ENCODE results near the gene CDX1. TPM values are rescaled to one million over a fixed set of nuclear protein-coding genes. Genes with fewer than 3 reads are reported as not detected.

Gene CDX1
- total RNA-seq, 1 donor from 2014 or later, result not detected

DNA sequence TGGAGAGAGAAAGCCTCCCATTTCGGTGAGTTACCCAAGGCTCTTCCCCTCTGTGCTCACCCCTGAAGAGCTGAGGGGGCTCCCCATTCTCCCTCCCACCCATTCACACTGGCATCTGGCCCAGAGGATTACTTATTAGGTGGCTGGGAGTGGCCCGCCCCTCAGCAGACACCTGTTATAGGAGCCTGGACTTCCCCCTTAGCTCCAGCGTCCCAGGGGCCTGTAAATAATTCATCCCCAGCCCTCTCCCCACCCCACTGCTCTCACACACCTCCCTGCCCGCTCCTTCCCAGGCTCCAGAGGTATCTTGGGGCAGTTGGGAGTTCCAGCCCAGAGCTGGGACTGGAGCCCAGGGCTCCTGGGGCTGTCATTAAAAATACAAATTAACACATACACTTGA, 11.7 kb downstream of the CDX1 start:
- intact Hi-C loops (cut with micrococcal nuclease), result no loop called here
- Mint-ChIP-seq H3K9me3 (no peaks in the 10 kb centered on the region), H3K4me1 (ENCODE audit: low read depth) (no peaks in the 10 kb centered on the region), H3K27ac (no peak overlapping the region), H3K36me3 (ENCODE audit: low read depth) (no peaks in the 10 kb centered on the region), H3K4me3 (no peak overlapping the region), H3K27me3 (ENCODE audit: insufficient read depth) (peaks cover 4% of the 10 kb centered on the region)
- no peak for DNase-seq (ENCODE audit: low spot score)

DNA sequence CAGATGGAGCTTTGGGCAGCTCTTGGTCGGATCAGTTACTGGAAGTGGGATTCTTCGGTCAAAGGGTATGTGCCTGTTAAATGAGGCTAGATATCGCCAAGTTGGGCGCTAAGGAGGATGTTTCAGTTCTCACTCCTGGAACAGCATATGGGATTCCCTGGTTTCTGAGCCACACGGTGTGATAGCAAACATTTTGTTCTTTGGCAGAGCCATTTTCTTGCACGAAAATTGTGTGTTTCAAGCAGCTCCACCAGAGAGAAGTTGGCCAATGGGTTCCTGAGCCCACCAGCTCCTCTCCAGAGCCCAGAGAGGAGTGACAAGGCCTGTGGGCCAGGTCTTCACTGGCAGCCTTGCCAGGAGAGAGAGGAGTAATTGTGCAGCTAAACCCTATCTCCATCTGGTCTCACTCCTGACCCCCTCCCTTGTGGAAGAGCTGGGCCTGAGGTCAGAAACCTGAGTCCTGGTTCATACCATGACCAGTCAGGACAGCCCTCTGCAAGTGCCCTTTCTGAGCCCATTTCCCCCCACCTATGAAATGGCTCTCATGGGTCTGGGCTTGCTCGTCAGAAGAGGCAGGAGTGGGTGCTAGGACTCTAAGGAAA, 12.5 kb downstream of the CDX1 start:
- Mint-ChIP-seq H3K27me3 (ENCODE audit: insufficient read depth) (peaks cover 2% of the 10 kb centered on the region), H3K4me1 (ENCODE audit: low read depth) (no peaks in the 10 kb centered on the region), H3K9me3 (no peaks in the 10 kb centered on the region), H3K4me3 (no peak overlapping the region), H3K36me3 (ENCODE audit: low read depth) (no peaks in the 10 kb centered on the region), H3K27ac (no peak overlapping the region)
- intact Hi-C loops (cut with micrococcal nuclease), result no loop called here
- DNase-seq (ENCODE audit: low spot score), result no peak

DNA sequence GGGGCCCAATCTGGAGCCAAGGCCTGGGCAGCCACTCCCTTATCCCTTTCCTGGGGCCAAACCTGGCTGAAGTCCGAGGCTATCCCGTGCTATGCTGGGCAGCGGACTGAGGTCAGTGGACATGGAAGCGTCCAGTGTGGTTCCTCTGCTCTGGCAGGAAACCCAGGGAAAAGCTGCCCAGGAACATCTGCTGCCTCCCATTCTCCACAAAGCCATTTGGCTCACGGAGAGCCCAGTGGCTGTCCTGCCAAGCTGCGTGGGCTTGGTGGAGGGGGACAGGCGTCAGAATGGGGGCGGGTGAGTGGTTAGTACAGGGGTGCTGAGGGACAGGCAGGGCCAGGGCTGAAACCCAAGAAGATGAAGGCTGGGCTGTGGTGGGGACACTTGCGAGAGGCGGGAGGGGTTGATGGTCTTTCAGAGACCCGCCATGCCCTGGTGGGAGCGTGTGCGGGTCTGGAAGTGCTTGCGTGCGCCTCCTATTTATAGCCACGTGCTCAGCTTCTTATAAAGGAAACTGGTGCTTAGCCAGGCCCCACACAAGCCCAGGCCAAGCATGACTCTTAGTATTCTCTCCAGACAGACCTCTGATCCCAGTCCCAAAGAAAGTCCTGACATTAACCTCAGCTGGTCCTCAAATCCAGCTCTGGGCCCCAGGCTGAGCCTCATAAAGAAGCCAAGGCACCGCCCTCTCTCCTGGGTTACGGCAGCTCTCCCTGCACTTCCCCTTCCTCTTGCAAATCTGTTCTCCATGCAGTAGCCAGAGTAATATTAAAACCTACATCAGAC, 13.9 kb downstream of the CDX1 start:
- Mint-ChIP-seq H3K4me3 (no peak overlapping the region), H3K27me3 (ENCODE audit: insufficient read depth) (peaks cover 2% of the 10 kb centered on the region), H3K27ac (no peak overlapping the region), H3K36me3 (ENCODE audit: low read depth) (no peaks in the 10 kb centered on the region), H3K4me1 (ENCODE audit: low read depth) (no peaks in the 10 kb centered on the region), H3K9me3 (no peaks in the 10 kb centered on the region)
- DNase-seq (ENCODE audit: low spot score), result no peak
- intact Hi-C loops (cut with micrococcal nuclease), result no loop called here

DNA sequence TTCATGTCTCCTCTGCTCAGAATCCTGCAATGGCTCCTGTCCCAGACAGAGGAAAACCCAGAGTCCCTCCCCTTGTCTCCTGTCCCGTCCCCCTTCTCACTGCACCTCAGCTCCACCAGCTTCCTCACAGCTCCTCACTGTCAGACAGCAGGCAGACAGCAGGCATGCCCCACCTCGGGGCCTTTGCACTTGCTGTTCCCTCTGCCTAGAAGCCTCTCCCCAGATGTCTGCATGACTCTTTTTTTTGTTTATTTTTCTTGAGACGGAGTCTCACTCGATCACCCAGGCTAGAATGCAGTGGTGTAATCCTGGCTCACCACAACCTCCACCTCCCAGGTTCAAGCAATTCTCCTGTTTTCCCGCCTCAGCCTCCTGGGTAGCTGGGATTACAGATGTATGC, 14.4 kb downstream of the CDX1 start:
- Mint-ChIP-seq H3K4me1 (ENCODE audit: low read depth) (no peaks in the 10 kb centered on the region), H3K4me3 (no peak overlapping the region), H3K27me3 (ENCODE audit: insufficient read depth) (peaks cover 2% of the 10 kb centered on the region), H3K27ac (no peak overlapping the region), H3K9me3 (no peaks in the 10 kb centered on the region), H3K36me3 (ENCODE audit: low read depth) (no peaks in the 10 kb centered on the region)
- intact Hi-C loops (cut with micrococcal nuclease), result no loop called here
- DNase-seq (ENCODE audit: low spot score), result no peak

DNA sequence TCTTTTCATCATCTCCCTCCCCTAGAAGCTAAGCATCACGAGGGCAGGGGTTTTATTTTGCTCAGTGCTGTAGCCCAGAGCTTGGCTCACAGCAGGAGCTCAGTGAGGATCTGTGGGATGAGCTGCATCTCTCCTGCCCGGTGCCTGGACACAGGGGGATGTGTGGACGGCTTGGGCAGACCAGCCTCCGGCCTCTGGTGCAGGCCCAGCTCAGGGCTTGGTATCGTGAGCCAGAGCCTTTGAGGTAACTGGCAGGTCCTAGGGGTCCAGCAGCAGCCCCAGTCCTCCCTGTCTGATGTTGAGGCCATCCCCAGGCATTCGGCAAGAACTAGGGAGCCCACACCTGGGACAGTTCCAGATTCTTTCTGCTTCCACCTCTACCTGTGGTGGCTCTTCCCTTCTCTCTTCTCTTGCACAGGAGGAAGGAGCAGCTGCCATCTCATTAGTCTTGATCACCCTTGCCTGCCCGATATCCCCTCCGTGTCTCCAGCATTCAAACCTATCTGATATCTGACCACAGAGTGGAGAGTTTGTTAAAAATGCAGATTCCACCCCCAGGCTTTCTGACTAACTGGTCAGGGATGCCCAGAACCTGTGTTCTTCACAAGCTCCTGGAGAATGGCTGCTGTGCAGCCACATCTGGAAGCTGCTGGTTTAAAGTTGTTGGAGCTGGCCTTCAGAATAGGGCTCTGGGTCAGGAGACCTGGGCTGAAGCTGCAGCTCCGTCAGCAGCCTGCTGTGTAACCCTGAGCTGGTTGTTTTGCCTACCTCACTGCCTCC, 15.4 kb downstream of the CDX1 start:
- peaks cover 4% of the 10 kb centered on the region for H3K27me3 Mint-ChIP-seq (ENCODE audit: insufficient read depth)
- intact Hi-C loops (cut with micrococcal nuclease), result no loop called here
- no peak for DNase-seq (ENCODE audit: low spot score)
- H3K4me1 Mint-ChIP-seq (ENCODE audit: low read depth), result no peaks in the 10 kb centered on the region
- H3K4me3 Mint-ChIP-seq, result no peak overlapping the region
- no peak overlapping the region for H3K27ac Mint-ChIP-seq
- no peaks in the 10 kb centered on the region for H3K36me3 Mint-ChIP-seq (ENCODE audit: low read depth)
- H3K9me3 Mint-ChIP-seq, result no peaks in the 10 kb centered on the region

DNA sequence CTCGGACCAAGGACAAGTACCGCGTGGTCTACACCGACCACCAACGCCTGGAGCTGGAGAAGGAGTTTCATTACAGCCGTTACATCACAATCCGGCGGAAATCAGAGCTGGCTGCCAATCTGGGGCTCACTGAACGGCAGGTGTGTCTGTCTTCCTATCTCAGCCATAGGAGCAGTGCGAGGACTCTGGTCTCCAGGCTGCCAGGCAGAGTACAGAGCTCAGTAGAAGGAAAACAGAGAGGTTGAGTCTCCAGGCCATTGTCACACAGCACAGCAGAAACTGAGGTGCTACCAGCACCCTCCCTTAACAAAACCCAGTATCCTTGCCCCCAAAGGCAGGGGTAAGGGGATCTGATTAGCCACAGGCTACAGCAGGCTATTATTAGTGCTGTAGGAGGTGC, 16.2 kb downstream of the CDX1 start:
- Mint-ChIP-seq H3K27me3 (ENCODE audit: insufficient read depth) (peaks cover 10% of the 10 kb centered on the region), H3K27ac (no peak overlapping the region), H3K9me3 (no peaks in the 10 kb centered on the region), H3K4me1 (ENCODE audit: low read depth) (no peaks in the 10 kb centered on the region), H3K4me3 (no peak overlapping the region), H3K36me3 (ENCODE audit: low read depth) (no peaks in the 10 kb centered on the region)
- DNase-seq (ENCODE audit: low spot score), result no peak
- intact Hi-C loops (cut with micrococcal nuclease), result no loop called here

DNA sequence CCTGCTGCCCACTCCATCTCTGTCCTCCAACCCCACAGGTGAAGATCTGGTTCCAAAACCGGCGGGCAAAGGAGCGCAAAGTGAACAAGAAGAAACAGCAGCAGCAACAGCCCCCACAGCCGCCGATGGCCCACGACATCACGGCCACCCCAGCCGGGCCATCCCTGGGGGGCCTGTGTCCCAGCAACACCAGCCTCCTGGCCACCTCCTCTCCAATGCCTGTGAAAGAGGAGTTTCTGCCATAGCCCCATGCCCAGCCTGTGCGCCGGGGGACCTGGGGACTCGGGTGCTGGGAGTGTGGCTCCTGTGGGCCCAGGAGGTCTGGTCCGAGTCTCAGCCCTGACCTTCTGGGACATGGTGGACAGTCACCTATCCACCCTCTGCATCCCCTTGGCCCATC, 16.9 kb downstream of the CDX1 start:
- Mint-ChIP-seq H3K27ac (no peak overlapping the region), H3K4me3 (no peak overlapping the region), H3K4me1 (ENCODE audit: low read depth) (no peaks in the 10 kb centered on the region), H3K9me3 (no peaks in the 10 kb centered on the region), H3K27me3 (ENCODE audit: insufficient read depth) (peaks cover 11% of the 10 kb centered on the region), H3K36me3 (ENCODE audit: low read depth) (no peaks in the 10 kb centered on the region)
- intact Hi-C loops (cut with micrococcal nuclease), result no loop called here
- DNase-seq (ENCODE audit: low spot score), result no peak

DNA sequence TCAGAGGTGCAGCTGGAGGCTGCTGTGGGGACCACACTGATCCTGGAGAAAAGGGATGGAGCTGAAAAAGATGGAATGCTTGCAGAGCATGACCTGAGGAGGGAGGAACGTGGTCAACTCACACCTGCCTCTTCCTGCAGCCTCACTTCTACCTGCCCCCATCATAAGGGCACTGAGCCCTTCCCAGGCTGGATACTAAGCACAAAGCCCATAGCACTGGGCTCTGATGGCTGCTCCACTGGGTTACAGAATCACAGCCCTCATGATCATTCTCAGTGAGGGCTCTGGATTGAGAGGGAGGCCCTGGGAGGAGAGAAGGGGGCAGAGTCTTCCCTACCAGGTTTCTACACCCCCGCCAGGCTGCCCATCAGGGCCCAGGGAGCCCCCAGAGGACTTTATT, 17.4 kb downstream of the CDX1 start:
- intact Hi-C loops (cut with micrococcal nuclease), result no loop called here
- no peaks in the 10 kb centered on the region for H3K36me3 Mint-ChIP-seq (ENCODE audit: low read depth)
- H3K4me1 Mint-ChIP-seq (ENCODE audit: low read depth), result no peaks in the 10 kb centered on the region
- H3K9me3 Mint-ChIP-seq, result no peaks in the 10 kb centered on the region
- DNase-seq (ENCODE audit: low spot score), result no peak
- no peak overlapping the region for H3K4me3 Mint-ChIP-seq
- H3K27me3 Mint-ChIP-seq (ENCODE audit: insufficient read depth), result peaks cover 16% of the 10 kb centered on the region
- no peak overlapping the region for H3K27ac Mint-ChIP-seq

DNA sequence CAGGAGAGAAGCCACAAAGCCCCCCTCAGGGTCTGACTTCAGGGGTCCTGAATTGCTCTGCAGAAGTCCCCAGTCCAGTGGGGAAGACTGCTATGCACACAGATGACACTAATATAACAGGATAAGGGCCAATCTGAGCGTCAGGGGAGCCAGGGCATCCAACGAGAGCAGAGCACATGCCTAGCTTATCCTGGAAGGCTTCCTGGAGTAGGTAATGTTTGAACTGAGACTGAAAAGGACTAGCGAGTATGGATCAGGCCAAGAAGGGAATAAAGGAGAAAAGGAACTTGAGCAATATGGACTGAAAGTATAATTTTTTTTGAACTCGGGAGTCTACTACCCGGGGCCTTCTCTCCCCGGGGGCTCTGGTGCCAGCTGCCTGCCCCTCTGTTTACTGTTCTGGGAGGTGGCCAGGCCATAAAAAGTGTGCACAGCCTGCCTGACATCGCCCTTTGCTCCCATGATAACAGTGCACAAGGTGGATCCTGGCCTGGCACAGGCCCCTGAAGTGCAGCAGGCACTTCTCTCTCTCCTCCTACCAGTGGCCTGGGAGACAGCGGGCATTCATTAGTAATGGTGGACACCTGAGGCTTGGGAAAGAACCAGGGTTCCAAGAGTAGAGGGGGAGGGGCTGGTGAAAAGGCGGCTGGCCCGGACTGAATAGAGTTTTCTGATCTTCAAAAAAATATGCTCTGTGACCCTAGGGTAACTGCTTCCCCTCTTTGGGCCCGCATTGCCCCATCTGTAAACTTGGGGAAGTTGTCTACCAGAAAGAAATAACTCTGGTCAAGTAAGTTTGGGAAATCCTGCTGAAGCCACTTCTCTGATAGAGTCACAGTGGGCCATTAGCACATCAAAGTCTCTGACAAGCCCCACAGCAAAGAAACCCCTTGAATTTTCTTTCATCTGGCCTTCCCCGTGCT, 18.7 kb downstream of the CDX1 start:
- no peak for DNase-seq (ENCODE audit: low spot score)
- Mint-ChIP-seq H3K36me3 (ENCODE audit: low read depth) (no peaks in the 10 kb centered on the region), H3K9me3 (no peaks in the 10 kb centered on the region), H3K4me3 (no peak overlapping the region), H3K27me3 (ENCODE audit: insufficient read depth) (peaks cover 25% of the 10 kb centered on the region), H3K27ac (no peak overlapping the region), H3K4me1 (ENCODE audit: low read depth) (no peaks in the 10 kb centered on the region)
- intact Hi-C loops (cut with micrococcal nuclease), result no loop called here

DNA sequence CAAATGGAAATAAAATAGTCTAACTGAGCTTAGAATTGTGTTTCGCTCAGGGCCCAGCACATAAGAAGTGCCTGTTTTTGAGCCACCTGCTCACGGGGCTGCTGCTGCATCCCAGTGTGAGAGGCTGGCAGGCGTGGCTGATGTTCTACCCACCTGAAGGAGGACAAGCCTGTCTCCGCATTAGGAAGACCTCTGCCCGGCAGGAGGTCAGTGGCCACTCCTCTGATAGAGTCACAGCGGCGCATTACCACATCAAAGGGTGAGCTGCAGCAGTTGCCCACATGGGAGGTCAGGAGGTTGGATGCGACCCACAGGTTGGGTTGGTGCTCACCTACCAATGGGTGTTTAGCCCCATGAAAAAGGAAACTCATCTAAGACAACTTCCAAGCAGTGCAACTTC, 19.6 kb downstream of the CDX1 start:
- Mint-ChIP-seq H3K36me3 (ENCODE audit: low read depth) (no peaks in the 10 kb centered on the region), H3K27ac (no peak overlapping the region), H3K27me3 (ENCODE audit: insufficient read depth) (peaks cover 31% of the 10 kb centered on the region), H3K4me3 (no peak overlapping the region), H3K4me1 (ENCODE audit: low read depth) (no peaks in the 10 kb centered on the region), H3K9me3 (no peaks in the 10 kb centered on the region)
- DNase-seq (ENCODE audit: low spot score), result no peak
- intact Hi-C loops (cut with micrococcal nuclease), result no loop called here

DNA sequence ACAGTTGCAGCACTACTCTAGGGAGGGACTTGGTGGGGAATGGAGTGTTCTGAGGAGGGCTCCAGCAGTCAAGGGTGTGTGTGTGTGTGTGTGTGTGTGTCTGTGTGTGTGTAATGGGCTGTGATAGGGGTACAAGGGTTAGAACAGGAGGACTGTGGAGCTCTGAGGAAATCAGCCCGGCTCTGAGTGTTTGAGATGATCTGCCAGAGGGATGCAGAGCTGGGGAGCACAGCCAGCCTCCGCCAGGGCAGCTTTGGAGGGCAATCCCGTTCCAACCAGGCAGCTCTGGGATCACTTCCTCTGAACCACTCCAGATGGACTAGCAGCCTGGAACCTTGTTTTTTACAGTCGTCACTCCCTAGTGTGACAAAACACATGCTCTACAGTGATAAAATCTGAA, 20.3 kb downstream of the CDX1 start:
- no peaks in the 10 kb centered on the region for H3K9me3 Mint-ChIP-seq

DNA sequence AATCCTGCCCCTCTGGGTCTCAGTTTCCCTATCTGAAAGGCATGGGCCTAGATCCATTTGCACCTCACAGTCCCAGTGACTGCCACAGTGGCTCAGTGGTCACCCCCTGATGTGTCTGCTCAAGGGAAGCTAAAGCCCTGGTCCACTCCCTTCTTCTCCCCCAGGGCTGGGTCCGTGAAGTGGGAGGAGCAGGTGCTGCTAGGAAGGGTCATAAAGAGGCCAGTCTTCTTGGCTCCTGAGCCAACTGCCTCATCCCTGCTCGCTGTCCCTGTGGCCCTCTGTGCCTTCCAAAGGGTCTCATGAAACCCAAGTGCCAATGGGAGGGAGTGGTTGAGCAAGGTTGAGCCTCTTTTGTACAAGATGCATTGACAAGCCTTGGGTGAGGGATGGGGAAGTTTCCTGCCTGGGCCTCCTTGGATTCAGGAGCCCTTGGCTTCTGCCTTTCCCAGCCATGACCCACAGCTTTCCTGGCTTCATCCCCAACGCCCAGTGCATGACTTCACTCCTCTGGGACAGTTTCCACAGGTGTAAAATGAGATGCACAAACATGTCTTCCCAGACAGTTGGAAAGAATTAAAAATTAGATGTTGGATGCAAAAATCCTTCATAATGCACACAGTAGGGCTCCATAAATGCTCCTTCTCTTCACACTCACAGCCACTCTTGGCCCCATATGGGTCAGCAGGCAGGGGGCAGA, 21.7 kb downstream of the CDX1 start:
- H3K4me3 Mint-ChIP-seq, result no peak overlapping the region
- peaks cover 35% of the 10 kb centered on the region for H3K27me3 Mint-ChIP-seq (ENCODE audit: insufficient read depth)
- DNase-seq (ENCODE audit: low spot score), result no peak
- H3K4me1 Mint-ChIP-seq (ENCODE audit: low read depth), result no peaks in the 10 kb centered on the region
- H3K36me3 Mint-ChIP-seq (ENCODE audit: low read depth), result no peaks in the 10 kb centered on the region
- intact Hi-C loops (cut with micrococcal nuclease), result no loop called here
- no peaks in the 10 kb centered on the region for H3K9me3 Mint-ChIP-seq
- H3K27ac Mint-ChIP-seq, result no peak overlapping the region

More for the DNA sequence above, 20.3 kb downstream of the CDX1 start:
- no peaks in the 10 kb centered on the region for H3K36me3 Mint-ChIP-seq (ENCODE audit: low read depth)
- H3K27ac Mint-ChIP-seq, result no peak overlapping the region
- no peak for DNase-seq (ENCODE audit: low spot score)
- intact Hi-C loops (cut with micrococcal nuclease), result no loop called here
- H3K27me3 Mint-ChIP-seq (ENCODE audit: insufficient read depth), result peaks cover 32% of the 10 kb centered on the region
- no peaks in the 10 kb centered on the region for H3K4me1 Mint-ChIP-seq (ENCODE audit: low read depth)
- H3K4me3 Mint-ChIP-seq, result no peak overlapping the region
